Neuronal stem cell (in vitro differentiated cells): ENCODE data around the gene SUPT20H. TPM values are rescaled to one million over a fixed set of nuclear protein-coding genes. Genes with fewer than 3 reads are reported as not detected.

Experiments used
- DNase-seq: peaks from one replicate; pipeline ENCODE4 v3.0.0-alpha.2; 2013; ENCODE audit warnings: low spot score
- H2AFZ ChIP-seq: one replicate; pipeline ENCODE4 v1.6.1; 2013; ENCODE audit warnings: mild to moderate bottlenecking, low read length, inconsistent platforms
- H2AK5ac ChIP-seq: 2 replicates; pipeline ENCODE4 v1.6.1; 2013; ENCODE audit warnings: low read depth, mild to moderate bottlenecking, inconsistent platforms, low read length, moderate library complexity, mixed read lengths
- H2BK120ac ChIP-seq: 2 replicates; pipeline ENCODE4 v1.6.1; 2013; ENCODE audit warnings: low read depth, mild to moderate bottlenecking, inconsistent platforms, low read length, moderate library complexity, mixed read lengths
- H2BK12ac ChIP-seq: one replicate; pipeline ENCODE4 v1.6.1; 2013; ENCODE audit warnings: low read length, inconsistent platforms
- H2BK15ac ChIP-seq: 2 replicates; pipeline ENCODE4 v1.6.1; 2013; ENCODE audit warnings: mild to moderate bottlenecking, low read length, inconsistent platforms, mixed read lengths
- H2BK5ac ChIP-seq: one replicate; pipeline ENCODE4 v1.6.1; 2013; ENCODE audit warnings: inconsistent platforms, mild to moderate bottlenecking, low read length, moderate library complexity
- H3K14ac ChIP-seq: one replicate; pipeline ENCODE4 v1.6.1; 2013; ENCODE audit warnings: low read length, inconsistent platforms
- H3K18ac ChIP-seq: 2 replicates; pipeline ENCODE4 v1.6.1; 2013; ENCODE audit warnings: low read length, inconsistent platforms
- H3K23ac ChIP-seq: 2 replicates; pipeline ENCODE4 v1.6.1; 2013; ENCODE audit warnings: low read depth, mild to moderate bottlenecking, mixed read lengths, low read length, inconsistent platforms; ENCODE audit not compliant: poor library complexity
- H3K27ac ChIP-seq: replicated peaks from 3 replicates; pipeline ENCODE4 v1.5.1; 2013; ENCODE audit warnings: low read length, inconsistent platforms
- H3K27me3 ChIP-seq, 3 experiments: 2 replicates each; pipeline ENCODE4 v1.6.1; 2013; ENCODE audit warnings: low read length in 3 of 3, mild to moderate bottlenecking in 2 of 3, inconsistent platforms in 1 of 3, low read depth in 1 of 3, mixed read lengths in 1 of 3, moderate library complexity in 1 of 3; ENCODE audit not compliant: control insufficient read depth in 3 of 3, insufficient read depth in 3 of 3
- H3K36me3 ChIP-seq, 2 donors: replicated peaks in 1 of 2; 2 replicates each; pipeline ENCODE4 v1.6.1; 2013; ENCODE audit warnings: low read length in 2 of 2; ENCODE audit not compliant: control insufficient read depth in 2 of 2, insufficient read depth in 2 of 2
- H3K4ac ChIP-seq: 2 replicates; pipeline ENCODE4 v1.6.1; 2013; ENCODE audit warnings: inconsistent platforms, mild to moderate bottlenecking, low read length, moderate library complexity
- H3K4me1 ChIP-seq, 2 donors: 1 replicate in 1 of 2; 2 replicates in 1 of 2; pipeline ENCODE4 v1.6.1; 2013; ENCODE audit warnings: low read length in 2 of 2, low read depth in 1 of 2; ENCODE audit not compliant: control insufficient read depth in 2 of 2, insufficient read depth in 1 of 2
- H3K4me2 ChIP-seq: one replicate; pipeline ENCODE4 v1.6.1; 2013; ENCODE audit warnings: mild to moderate bottlenecking, low read length, inconsistent platforms; ENCODE audit not compliant: insufficient read depth, poor library complexity, severe bottlenecking
- H3K4me3 ChIP-seq, 2 donors: 2 replicates each; pipeline ENCODE4 v1.5.1; 2013; ENCODE audit warnings: low read length in 2 of 2, mild to moderate bottlenecking in 2 of 2, inconsistent platforms in 1 of 2, moderate library complexity in 1 of 2
- H3K79me1 ChIP-seq: one replicate; pipeline ENCODE4 v1.6.1; 2013; ENCODE audit warnings: low read depth, mild to moderate bottlenecking, inconsistent platforms, low read length, moderate library complexity
- H3K9ac ChIP-seq: one replicate; pipeline ENCODE4 v1.6.1; 2013; ENCODE audit warnings: mild to moderate bottlenecking, low read depth, low read length, inconsistent platforms; ENCODE audit not compliant: poor library complexity
- H3K9me3 ChIP-seq, 2 donors: replicated peaks in 1 of 2; 2 replicates each; pipeline versions ENCODE3 to v1.6.1; 2013; ENCODE audit warnings: low read length in 2 of 2, mild to moderate bottlenecking in 2 of 2, inconsistent platforms in 1 of 2, low read depth in 1 of 2, mixed read lengths in 1 of 2, moderate library complexity in 1 of 2; ENCODE audit not compliant: control insufficient read depth in 2 of 2, insufficient read depth in 1 of 2
- H4K8ac ChIP-seq: one replicate; pipeline ENCODE4 v1.6.1; 2013; ENCODE audit warnings: low read depth, mild to moderate bottlenecking, inconsistent platforms, low read length, moderate library complexity
- H4K91ac ChIP-seq: one replicate; pipeline ENCODE4 v1.6.1; 2013; ENCODE audit warnings: low read length, low read depth, mild to moderate bottlenecking, inconsistent platforms; ENCODE audit not compliant: poor library complexity
- WGBS, 2 donors: extraction: QIAGEN DNeasy Blood & Tissue Kit; methylation state at CpG; one replicate each; pipeline ENCODE4 v1.1.7; 2013; ENCODE audit warnings: missing lambda C conversion rate in 2 of 2, mixed read lengths in 1 of 2; ENCODE audit not compliant: insufficient read length in 2 of 2, insufficient replicate concordance in 1 of 2; ENCODE audit errors: extremely low coverage in 2 of 2; 5-methylcytosine and 5-hydroxymethylcytosine counted together
- polyA plus RNA-seq, 2 experiments: library from polyadenylated mRNA; stranded (reverse); fragments of 200-250 nt; gene quantifications; one replicate each; pipeline ENCODE4 v1.2.3, GENCODE V29; 2013

The SUPT20H gene
- polyA plus RNA-seq (2013, experiment 1 of 2): 90.6 TPM
- polyA plus RNA-seq (2013, experiment 2 of 2): 89.4 TPM

GRCh38 chr13:37058910-37059847, at the start of gene SUPT20H:
SUPT20H (minus strand) TSS chr13:37059688; CDS start chr13:37051490, 8,198 bp downstream.
- no peak within 1 kb of the TSS for H3K4ac ChIP-seq
- no peak within 1 kb of the TSS for H2BK5ac ChIP-seq
- H3K23ac ChIP-seq: peak within 1 kb of the TSS; percentile 99
- no peak within 1 kb of the TSS for H3K14ac ChIP-seq
- H3K4me1 ChIP-seq: no peaks in the 10 kb centered on the region
- no peak within 1 kb of the TSS for H4K8ac ChIP-seq
- no peak within 1 kb of the TSS for H2BK12ac ChIP-seq
- no peak within 1 kb of the TSS for H2AK5ac ChIP-seq
- peak within 1 kb of the TSS; percentile 87 for H3K9ac ChIP-seq
- H3K4me3 ChIP-seq: peak within 1 kb of the TSS; percentile 80 to 94
- peak within 1 kb of the TSS; percentile 87 for H2AFZ ChIP-seq
- H3K18ac ChIP-seq: peak within 1 kb of the TSS; percentile 85
- no CpG with 5 or more reads among the region's 75 CpGs for WGBS, 2 donors
- H3K27me3 ChIP-seq: no peaks in the 10 kb centered on the region
- DNase-seq: peak; percentile 84
- H4K91ac ChIP-seq: no peak within 1 kb of the TSS
- H3K79me1 ChIP-seq: peaks cover 4% of the 10 kb centered on the region
- no peak within 1 kb of the TSS for H2BK15ac ChIP-seq
- no peak within 1 kb of the TSS for H2BK120ac ChIP-seq
- H3K36me3 ChIP-seq: peaks cover 4 to 15% of the 10 kb centered on the region in 2 donors
- peak within 1 kb of the TSS; percentile 42 for H3K27ac ChIP-seq
- peaks cover 3 to 10% of the 10 kb centered on the region in 2 donors for H3K9me3 ChIP-seq
- H3K4me2 ChIP-seq: peak within 1 kb of the TSS; percentile 71

DNA sequence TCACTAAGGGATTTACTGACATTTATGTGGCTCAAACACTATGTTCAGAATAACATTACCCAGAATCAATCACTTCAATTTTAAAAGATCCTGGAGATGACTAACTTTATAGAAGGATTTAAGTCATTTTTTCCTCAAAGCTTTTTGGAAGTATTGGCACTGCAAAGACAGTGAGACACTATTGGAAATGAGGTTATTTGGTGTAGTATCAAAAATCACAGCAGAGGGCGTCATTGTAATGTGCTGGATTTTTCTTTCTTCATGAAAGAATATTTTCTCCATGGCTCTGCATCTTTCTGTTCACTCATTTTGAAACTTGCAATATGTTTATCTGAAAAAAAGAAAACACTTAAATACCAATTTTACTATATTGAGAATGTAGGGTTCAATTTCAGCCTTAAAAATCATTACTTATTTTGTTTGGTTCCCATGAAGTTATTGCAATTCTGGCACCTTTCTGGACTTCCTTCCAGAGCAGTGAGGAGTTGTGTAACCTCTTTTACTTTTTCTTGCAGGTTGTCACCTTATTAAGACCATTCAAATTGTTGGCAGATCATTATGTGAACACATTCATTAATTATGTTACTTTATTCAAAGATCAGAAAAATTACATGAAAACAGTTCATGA, 49.7 kb upstream of the SUPT20H start:
- H3K79me1 ChIP-seq: no peaks in the 10 kb centered on the region
- H3K4me2 ChIP-seq: no peak overlapping the region
- no peak overlapping the region for H4K8ac ChIP-seq
- peaks cover 0 to 8% of the 10 kb centered on the region in 2 donors for H3K4me1 ChIP-seq
- DNase-seq: peak; percentile 18
- no peak overlapping the region for H2BK120ac ChIP-seq
- H3K9me3 ChIP-seq: peaks cover 0 to 10% of the 10 kb centered on the region in 2 donors
- no peak overlapping the region for H3K14ac ChIP-seq
- H2BK12ac ChIP-seq: no peak overlapping the region
- no peak overlapping the region for H3K27ac ChIP-seq
- H3K23ac ChIP-seq: no peak overlapping the region
- no peak overlapping the region for H2AFZ ChIP-seq
- no CpG with 5 or more reads among the region's 1 CpG for WGBS, 2 donors
- no peaks in the 10 kb centered on the region for H3K36me3 ChIP-seq
- no peak overlapping the region for H3K18ac ChIP-seq
- no peak overlapping the region for H3K9ac ChIP-seq
- no peak overlapping the region for H4K91ac ChIP-seq
- H2BK15ac ChIP-seq: no peak overlapping the region
- H2AK5ac ChIP-seq: no peak overlapping the region
- no peak overlapping the region for H2BK5ac ChIP-seq
- H3K4ac ChIP-seq: no peak overlapping the region
- H3K4me3 ChIP-seq: no peak overlapping the region
- no peaks in the 10 kb centered on the region for H3K27me3 ChIP-seq

DNA sequence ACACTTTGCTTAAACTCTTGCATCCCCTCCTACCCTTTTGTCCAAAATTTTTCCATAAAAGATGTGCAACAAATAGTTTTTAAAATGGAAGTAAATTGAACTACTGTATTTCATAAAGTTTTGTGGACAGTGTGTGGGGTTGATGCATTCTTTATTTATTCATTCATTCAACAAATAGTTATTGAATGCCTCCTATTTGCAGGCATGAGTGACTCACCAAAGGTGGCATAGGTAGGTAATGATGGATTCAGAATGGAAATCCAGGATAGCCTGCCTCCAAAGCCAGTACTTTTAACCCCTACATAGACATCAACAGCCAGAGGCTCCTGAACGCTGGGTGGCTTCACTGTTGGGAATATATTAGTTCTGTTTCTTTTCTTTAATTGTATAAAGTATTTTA, 48.4 kb upstream of the SUPT20H start:
- Histone ChIP-seq H3K23ac (no peak overlapping the region), H3K27ac (no peak overlapping the region), H3K4me3 (no peak overlapping the region), H3K27me3 (no peaks in the 10 kb centered on the region), H3K4ac (no peak overlapping the region), H2BK12ac (no peak overlapping the region), H4K91ac (no peak overlapping the region), H2BK120ac (no peak overlapping the region), H2BK5ac (no peak overlapping the region), H2BK15ac (no peak overlapping the region), H3K4me1 (peaks cover 0 to 14% of the 10 kb centered on the region in 2 donors), H3K18ac (no peak overlapping the region), H2AFZ (no peak overlapping the region), H3K36me3 (no peaks in the 10 kb centered on the region), H3K79me1 (no peaks in the 10 kb centered on the region), H2AK5ac (no peak overlapping the region), H3K4me2 (no peak overlapping the region), H3K9ac (no peak overlapping the region), H3K9me3 (peaks cover 0 to 10% of the 10 kb centered on the region in 2 donors), H4K8ac (no peak overlapping the region), H3K14ac (no peak overlapping the region)
- WGBS, 2 donors: no CpG with 5 or more reads among the region's 1 CpG
- DNase-seq: no peak

DNA sequence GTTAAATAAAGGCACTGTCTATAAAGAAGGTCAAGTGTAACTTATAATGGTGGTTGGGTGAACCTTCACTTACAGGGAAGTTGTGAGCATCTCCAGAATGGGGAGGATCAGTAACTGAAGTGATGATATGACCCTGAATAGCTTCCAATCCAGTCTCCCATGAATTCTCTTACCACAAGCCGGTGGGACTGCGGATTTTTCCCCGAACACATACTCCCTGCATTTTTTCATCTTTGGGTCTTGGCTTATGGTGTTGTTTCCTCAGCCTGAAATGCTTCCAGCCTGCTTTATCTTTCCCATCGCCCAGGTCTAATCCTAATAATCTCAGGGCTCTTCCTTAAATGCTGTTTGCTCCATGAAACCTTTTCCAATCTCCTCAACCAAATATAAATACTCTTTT, 48.0 kb upstream of the SUPT20H start:
- Histone ChIP-seq H3K36me3 (no peaks in the 10 kb centered on the region), H2AK5ac (no peak overlapping the region), H3K4me2 (no peak overlapping the region), H3K27me3 (no peaks in the 10 kb centered on the region), H3K4me1 (peaks cover 0 to 16% of the 10 kb centered on the region in 2 donors), H2BK12ac (no peak overlapping the region), H3K27ac (no peak overlapping the region), H3K4me3 (no peak overlapping the region), H3K18ac (no peak overlapping the region), H3K23ac (no peak overlapping the region), H2BK5ac (no peak overlapping the region), H3K14ac (no peak overlapping the region), H4K8ac (no peak overlapping the region), H3K79me1 (no peaks in the 10 kb centered on the region), H2AFZ (no peak overlapping the region), H3K9me3 (peaks cover 0 to 10% of the 10 kb centered on the region in 2 donors), H4K91ac (no peak overlapping the region), H2BK15ac (no peak overlapping the region), H3K9ac (no peak overlapping the region), H3K4ac (no peak overlapping the region), H2BK120ac (no peak overlapping the region)
- DNase-seq: no peak
- no CpG with 5 or more reads among the region's 4 CpGs for WGBS, 2 donors
